Hepatocyte (in vitro differentiated cells): ENCODE results near the gene CLDN6.

Experiments
- CTCF ChIP-seq: fragments of 200-600 bp; sonication (generic); IDR thresholded peaks from 2 replicates; pipeline ENCODE4 v1.5.1; 2016; ENCODE audit warnings: antibody characterized with exemption, mild to moderate bottlenecking; ENCODE audit not compliant: poor library complexity
- EZH2phosphoT487 ChIP-seq: fragments of 200-600 bp; sonication (generic); IDR thresholded peaks from one replicate; pipeline ENCODE4 v1.6.1; 2018; ENCODE audit warnings: antibody characterized with exemption, mild to moderate bottlenecking, low read depth, moderate library complexity; ENCODE audit not compliant: unreplicated experiment, severe bottlenecking

DNA sequence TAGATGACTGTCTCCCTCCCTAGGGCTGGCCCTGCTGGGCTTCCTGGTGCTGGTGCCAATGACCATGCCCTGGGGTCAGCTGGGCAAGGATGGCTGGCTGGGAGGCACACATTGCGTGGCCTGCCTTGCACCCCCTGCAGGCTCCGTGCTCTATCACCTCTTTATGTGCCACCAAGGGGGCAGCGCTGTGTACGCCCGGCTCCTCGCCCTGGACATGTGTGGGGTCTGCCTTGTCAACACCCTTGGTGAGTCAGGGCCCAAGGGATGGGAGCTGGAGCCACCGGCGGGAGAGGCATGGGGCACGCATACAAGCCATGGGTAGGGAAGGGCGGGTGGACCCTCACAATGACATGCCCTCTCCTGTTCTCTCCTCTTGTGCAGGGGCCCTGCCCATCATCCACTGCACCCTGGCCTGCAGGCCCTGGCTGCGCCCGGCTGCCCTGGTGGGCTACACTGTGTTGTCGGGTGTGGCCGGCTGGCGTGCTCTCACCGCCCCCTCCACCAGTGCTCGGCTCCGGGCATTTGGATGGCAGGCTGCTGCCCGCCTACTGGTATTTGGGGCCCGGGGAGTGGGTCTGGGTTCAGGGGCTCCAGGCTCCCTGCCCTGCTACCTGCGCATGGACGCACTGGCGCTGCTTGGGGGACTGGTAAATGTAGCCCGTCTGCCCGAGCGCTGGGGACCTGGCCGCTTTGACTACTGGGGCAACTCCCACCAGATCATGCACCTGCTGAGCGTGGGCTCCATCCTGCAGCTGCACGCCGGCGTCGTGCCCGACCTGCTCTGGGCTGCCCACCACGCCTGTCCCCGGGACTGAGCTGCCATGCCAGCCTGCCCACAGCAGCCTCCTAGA lies 46.6 kb downstream of the CLDN6 start:
- no peak for TF ChIP-seq CTCF
- no peak for TF ChIP-seq EZH2phosphoT487
